Non-pigmented ciliary epithelial cell (primary cell): Measurements from ENCODE around the gene PSMF1.

Source experiments
- DNase-seq: peaks from one replicate; pipeline ENCODE4 v3.0.0-alpha.2; 2010; ENCODE audit warnings: low read depth

Gene PSMF1

DNA sequence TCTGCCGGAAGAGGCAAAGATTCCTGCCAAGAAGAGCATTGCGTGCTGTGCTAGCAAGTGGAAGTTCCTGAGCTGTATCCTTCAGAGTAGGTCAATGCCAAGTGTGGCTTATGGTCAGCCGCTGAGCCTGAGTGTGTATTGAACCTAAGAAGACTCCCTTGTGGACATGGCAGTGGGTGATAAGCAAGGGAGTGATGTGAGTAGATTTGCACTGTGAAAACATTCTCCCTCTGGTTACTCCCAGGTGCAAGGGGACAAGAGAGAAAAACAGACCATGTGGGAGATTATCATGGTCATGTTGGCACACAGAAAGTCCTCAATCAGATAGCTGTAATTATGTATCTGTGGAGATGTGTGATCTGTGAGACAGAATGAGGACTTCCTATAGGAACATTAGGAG, 72.4 kb downstream of the PSMF1 start:
- DNase-seq = no peak

- DNase-seq = no peak
These were observed 72.9 kb downstream of the PSMF1 start for GRCh38 chr20:1191299-1191698.

DNA sequence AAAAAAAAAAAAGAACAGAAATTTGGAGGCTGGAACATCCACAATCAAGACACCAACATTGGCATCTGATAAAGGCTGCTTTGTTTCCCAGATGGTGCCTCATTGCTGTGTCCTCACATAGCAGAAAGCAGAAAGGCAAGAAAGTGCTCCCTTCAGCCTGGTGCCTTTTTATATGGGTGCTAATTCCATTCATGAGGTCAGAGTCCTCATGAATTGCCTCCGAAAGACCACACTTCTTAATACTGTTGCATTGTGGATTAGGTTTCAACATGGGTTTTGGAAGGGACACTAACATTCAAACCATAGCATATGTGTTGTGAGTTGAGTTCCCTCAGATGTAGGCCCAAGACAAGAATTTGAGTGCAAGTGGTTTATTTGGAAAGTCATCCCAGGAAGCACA, 76.8 kb downstream of the PSMF1 start:
- no peak for DNase-seq

DNA sequence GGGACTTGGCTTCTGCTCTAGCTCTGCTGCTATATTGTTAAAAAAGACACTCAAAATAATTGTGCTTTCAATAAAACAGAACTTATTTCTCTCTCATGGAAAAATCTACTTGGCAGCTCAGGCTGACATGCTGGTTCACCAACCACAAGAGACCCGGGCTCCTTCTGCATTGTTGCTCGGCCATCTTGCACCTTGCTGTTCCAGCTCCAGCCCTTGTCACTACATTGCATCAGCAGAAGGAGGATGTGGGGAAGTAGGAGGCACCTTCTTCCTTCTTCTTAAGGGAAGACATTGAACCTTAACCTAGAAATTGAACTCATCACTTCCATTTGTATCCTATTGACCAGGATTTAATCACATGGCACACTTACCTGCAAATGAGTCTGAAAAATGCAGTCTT, 78.2 kb downstream of the PSMF1 start:
- DNase-seq = no peak

- DNase-seq = no peak
These were observed 79.4 kb downstream of the PSMF1 start for GRCh38 chr20:1197801-1198200.

- no peak for DNase-seq
These were observed 80.3 kb downstream of the PSMF1 start for GRCh38 chr20:1198751-1199150.

DNA sequence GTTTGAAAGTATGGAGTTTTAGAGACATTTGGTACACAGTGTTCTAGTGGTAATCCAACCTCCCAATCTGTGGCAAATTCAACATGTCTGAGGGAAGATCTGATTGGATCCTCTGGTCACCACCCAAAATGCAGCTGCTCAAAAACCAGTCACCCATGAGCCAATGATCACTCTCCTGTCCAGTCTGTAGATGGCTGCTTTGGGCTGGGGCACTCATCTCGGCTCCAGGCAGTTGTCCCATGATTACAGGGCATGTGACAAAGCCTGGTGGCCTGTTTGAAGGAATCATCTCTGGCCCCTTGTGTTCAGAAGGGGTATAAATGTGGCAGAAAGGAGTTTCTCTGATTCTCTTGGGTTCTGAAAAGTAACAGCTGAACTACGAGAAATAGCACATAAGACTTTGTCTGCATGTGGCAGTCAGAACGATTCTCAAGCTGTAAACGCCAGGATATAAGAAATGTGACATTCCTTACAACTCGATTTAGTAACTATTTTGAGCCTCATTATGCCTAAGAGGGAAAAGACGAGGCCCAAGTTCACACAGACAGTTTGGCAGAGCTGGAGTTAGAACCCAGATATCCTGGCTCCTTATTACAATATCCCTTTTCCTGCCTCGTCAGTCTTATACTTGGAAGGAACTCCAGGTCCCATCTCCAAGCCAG, 80.9 kb downstream of the PSMF1 start:
- no peak for DNase-seq

- no peak for DNase-seq
These were observed 81.6 kb downstream of the PSMF1 start for GRCh38 chr20:1199964-1200363.

DNA sequence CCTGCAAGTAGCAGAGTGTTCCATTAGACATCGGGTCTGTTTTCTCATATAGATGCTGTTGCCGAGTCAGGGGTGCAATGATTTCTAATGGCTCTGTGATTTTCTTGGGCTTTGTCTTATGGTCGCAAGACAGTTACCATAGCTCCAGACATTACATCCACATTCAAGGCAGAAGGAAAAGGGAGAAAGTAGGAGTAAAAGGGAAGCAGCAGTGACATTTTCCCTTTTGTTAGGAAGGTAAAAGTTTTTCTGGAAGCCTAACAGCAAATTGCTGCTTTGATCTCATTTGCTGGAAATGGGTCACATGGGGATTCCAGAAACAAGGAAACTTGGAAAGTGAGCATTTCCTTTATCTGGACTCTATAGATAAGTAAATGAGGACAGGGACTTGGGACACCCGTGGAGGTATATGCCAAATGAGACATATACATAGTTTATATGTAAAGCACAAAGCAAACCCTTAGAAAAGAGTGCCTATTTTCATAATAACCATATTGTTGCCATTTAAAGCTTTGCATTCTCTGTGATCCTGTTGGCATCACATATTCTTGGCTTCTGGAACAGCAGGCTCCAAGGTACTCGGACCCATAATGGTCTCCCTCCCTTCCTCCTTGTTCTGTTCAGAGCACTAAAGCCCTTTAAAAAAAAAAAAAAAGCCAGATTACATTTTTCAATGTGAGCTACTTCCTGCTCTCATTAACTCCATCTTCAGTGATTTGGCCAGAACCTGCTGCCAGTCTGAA, 84.5 kb downstream of the PSMF1 start, which contains the start of gene C20orf202:
Gene C20orf202, plus strand, starts transcription at position 693 of the 743 bp plus-strand sequence. CDS start 132 bp downstream, outside the sequence.
- DNase-seq = no peak

DNA sequence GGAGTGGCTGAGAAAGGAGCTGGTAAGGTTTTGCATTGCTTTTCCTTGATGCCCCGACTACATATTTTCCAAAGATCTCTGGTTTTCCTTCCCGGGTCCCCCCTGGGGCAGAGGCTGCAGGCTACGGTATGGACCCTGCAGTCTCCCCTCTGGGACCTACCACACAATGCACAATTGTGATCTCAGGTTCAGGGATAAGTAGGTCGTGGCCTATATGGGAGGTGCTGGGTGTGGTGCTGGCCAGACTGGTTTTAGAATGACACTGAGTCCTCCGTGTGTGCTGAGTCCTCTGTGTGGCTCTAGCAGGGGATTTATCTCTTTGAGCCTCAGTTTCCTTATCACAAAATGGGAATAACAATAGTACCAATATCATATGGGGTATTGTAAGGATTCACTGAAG, 85.2 kb downstream of the PSMF1 start:
- no peak for DNase-seq

GRCh38 chr20:1204113-1204512, 85.7 kb downstream of the PSMF1 start:
- DNase-seq = no peak

- no peak for DNase-seq
These were observed 86.2 kb downstream of the PSMF1 start for GRCh38 chr20:1204576-1204975.

DNA sequence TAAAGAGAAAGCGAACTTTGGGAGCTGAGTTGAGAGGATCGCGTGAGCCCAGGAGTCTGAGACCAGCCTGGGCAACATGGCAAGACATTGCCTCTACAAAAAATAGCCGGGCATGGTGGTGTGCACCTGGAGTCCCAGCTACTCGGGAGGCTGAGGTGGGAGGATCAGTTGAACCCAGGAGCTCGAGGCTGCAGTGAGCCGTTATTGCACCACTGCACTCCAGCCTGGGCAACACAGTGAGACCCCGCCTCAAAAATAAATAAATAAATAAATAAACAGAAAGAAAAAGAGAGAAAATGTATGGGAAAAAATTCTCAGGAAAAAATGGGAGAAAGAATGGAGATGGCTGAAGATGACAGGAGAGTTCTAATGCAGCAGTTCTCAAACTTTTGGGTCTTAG, 87.4 kb downstream of the PSMF1 start:
- DNase-seq = no peak

DNA sequence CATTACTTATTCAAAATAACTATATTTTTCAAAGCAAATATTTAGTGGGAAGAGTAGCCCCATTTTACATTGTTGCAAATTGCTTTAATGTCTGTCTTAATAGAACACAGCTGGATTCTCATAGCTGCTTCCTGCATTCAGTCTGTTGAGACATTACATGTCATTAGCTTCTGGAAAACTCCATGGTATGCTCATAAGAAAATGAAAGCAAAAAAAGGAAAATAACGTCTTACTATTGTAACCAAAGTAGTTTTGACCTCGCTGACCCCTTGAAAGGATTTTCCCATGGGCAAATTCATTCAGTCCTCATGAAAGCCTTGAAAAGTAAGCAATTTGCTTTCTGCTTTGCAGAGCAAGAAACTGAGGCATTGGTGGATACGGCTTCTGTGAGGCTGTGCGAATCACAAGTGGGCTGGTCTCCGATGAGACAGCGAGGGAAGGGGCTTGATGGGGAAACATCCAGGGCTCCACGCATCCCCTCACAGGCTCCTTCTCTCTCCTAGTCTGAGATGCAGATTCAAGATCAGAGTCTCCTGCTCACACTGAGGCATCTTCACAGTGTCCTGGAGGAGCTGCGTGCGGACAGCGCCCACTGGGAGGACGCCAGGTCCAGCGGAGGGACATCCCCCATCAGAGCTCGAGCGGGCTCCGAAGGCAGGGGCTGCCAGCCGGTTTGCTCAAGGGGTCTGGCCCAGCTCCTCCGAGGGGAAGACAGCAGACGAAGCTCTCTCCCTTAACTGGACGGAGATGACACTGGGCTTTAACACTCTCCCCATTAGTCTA, 88.2 kb downstream of the PSMF1 start:
- DNase-seq = no peak

- no peak for DNase-seq
These were observed 89.0 kb downstream of the PSMF1 start for GRCh38 chr20:1207293-1207878.

GRCh38 chr20:1209447-1210387, 91.3 kb downstream of the PSMF1 start:
- no peak for DNase-seq

DNA sequence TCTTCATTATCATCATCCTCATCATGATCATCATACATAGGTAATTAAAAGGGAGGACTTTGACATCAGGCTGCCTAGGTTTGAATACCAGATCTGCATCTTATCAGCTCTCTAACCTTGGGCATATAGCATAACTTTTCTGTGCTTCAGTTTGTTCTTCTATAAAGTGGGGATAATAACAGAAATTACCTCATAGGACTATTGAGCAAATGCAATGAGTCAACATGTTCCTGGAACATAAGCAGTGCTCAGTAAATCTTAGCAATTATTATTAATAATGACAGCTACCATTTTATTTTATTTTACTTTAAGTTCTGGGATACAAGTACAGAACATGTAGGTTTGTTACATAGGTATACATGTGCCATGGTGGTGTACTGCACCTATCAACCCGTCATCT, 92.1 kb downstream of the PSMF1 start:
- no peak for DNase-seq

DNA sequence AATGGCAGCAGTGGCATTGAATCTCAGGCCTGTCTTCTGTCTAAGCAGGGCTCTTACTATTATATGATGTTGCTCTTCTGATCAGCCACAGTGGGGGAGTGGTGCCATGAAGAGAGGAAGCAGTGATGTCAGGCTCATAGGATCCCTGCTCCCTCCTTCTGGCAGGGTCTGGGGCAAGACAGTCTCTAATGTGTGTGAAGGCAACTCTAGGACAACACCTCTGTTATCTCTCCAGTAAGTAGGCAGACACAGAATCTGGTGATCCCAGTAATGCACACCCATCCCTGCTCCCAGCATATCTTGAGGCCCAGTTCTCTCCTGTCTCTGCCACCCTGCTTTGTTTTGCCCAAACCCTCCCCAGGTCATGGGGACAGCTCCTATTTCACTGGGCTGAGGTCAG, 93.6 kb downstream of the PSMF1 start:
- DNase-seq = no peak

DNA sequence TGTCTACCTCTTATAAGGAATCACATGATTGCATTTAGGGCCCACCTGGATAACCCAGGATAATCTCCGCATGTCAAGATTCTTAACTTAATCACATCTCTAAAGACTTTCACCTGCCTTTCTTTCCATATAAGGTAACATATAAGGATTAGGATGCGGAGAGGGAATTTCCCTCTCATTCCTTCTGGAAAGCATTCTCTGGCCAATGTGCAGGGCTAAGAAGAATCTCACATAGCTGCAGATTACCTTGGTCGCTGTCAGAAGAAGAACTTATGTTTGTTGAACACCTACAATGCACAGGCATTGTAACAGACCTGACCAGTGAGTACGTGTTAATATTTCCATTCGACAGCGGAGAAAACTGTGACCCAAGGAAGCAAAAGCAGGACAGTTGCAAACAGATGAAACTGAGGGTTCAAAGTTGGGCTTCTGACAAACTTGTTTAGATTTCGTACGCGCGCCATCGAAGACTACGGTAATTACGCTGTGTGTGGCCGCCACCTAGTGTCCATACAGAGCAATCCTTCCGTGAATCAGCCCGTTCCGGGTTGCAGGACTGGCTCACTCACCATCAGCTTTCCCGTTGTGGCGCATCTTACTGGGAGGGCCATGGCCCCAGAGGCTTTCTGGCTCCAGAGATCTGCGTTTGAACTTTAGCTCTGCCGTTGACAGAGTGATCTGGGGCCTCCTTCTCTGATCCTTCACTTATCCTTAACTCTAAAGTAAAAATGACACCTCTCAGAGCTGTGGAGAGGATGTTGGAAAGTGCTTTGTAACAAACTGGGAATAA, 94.4 kb downstream of the PSMF1 start:
- DNase-seq = peak; percentile 18

GRCh38 chr20:1214838-1215261, 96.4 kb downstream of the PSMF1 start:
- no peak for DNase-seq
